K562 (cell line): ENCODE data around the gene ARHGAP22. TPM values are rescaled to one million over a fixed set of nuclear protein-coding genes. Genes with fewer than 3 reads are reported as not detected.

Experiments used
- ATF7 ChIP-seq: fragments of 450-650 bp; IDR thresholded peaks from 2 replicates; pipeline ENCODE4 v1.7.1; 2014; ENCODE audit warnings: mild to moderate bottlenecking, moderate library complexity
- CBX2 ChIP-seq: fragments of 200-600 bp; sonication (generic); IDR thresholded peaks from one replicate; pipeline ENCODE4 v1.6.1; 2012; ENCODE audit warnings: mild to moderate bottlenecking, low read length, inconsistent platforms; ENCODE audit not compliant: insufficient read depth, poor library complexity, severe bottlenecking
- CEBPB ChIP-seq: fragments of 450-650 bp; IDR thresholded peaks from 2 replicates; pipeline ENCODE4 v1.6.1; 2016; ENCODE audit warnings: missing genetic modification characterization, missing compliant biosample characterization
- FOXJ3 ChIP-seq: sonication (generic); formaldehyde crosslinking; IDR thresholded peaks from 2 replicates; pipeline ENCODE4 v1.4.0; 2020; ENCODE audit warnings: mild to moderate bottlenecking, missing genetic modification reagents
- GATAD2B ChIP-seq: fragments of 450-650 bp; IDR thresholded peaks from 2 replicates; pipeline ENCODE4 v1.6.1; 2017; ENCODE audit warnings: mild to moderate bottlenecking, borderline replicate concordance
- NBN ChIP-seq: fragments of 450-650 bp; IDR thresholded peaks from 2 replicates; pipeline ENCODE4 v1.6.1; 2016; ENCODE audit warnings: low read depth, mild to moderate bottlenecking
- PTTG1 ChIP-seq: fragments of 450-650 bp; IDR thresholded peaks from 2 replicates; pipeline ENCODE4 v1.6.1; 2016; ENCODE audit warnings: low read depth, mild to moderate bottlenecking, missing genetic modification characterization, missing compliant biosample characterization
- RAD21 ChIP-seq, 2 experiments: fragments of 250-450 bp in 1 of 2; fragments of 450-650 bp in 1 of 2; sonication (Bioruptor Pico) in 1 of 2; formaldehyde crosslinking in 1 of 2; IDR thresholded peaks in 1 of 2; conservative IDR thresholded peaks in 1 of 2; 2 replicates each; pipeline versions ENCODE4 v1.4.0 to v1.8.0; 2020 to 2022; ENCODE audit warnings: mild to moderate bottlenecking in 2 of 2, moderate library complexity in 1 of 2
- SMARCA5 ChIP-seq: fragments of 450-650 bp; IDR thresholded peaks from 2 replicates; pipeline ENCODE4 v1.6.1; 2016
- polyA plus RNA-seq, 8 experiments: library from polyadenylated mRNA; depleted of rRNA in 4 of 8; stranded (reverse) in 5 of 8; unstranded in 3 of 8; fragments of >200 nt; fragmentation: Nextera tagmentation in 2 of 8; fragmentation: Illumina TruSeq in 1 of 8; extraction: Ambion mirVana in 2 of 8; extraction: Trizol in 1 of 8; gene quantifications; 2 replicates each; pipeline versions ENCODE4 v1.2.1 to v1.2.3, GENCODE V29; 2011 to 2014; ENCODE audit warnings: inconsistent platforms in 1 of 8, missing spikeins in 1 of 8
- total RNA-seq, 7 experiments: library from RNA; depleted of rRNA in 6 of 7; stranded (reverse); fragments of >200 nt in 6 of 7; fragmentation: Illumina TruSeq in 2 of 7; extraction: Trizol in 2 of 7; gene quantifications; 2 replicates each; pipeline versions ENCODE4 v1.2.1 to v1.2.3, GENCODE V29; 2011 to 2021; ENCODE audit warnings: low replicate concordance in 1 of 7
- TF ChIP-seq, protein P1 (sequence below): fragments of 450-650 bp; IDR thresholded peaks from 2 replicates; pipeline ENCODE4 v1.6.1; 2018; ENCODE audit not compliant: partially characterized antibody
- TF ChIP-seq, protein P2 (sequence below): fragments of 250-450 bp; sonication (Bioruptor Pico); IDR thresholded peaks from 2 replicates; pipeline ENCODE4 v1.4.0; 2020
- TF ChIP-seq, protein P3 (sequence below): sonication (generic); formaldehyde crosslinking; IDR thresholded peaks from 2 replicates; pipeline ENCODE4 v1.9.0; 2022; ENCODE audit warnings: mild to moderate bottlenecking, missing genetic modification reagents
- TF ChIP-seq, protein P4 (sequence below): fragments of 250-450 bp; sonication (Bioruptor Pico); IDR thresholded peaks from 2 replicates; pipeline ENCODE4 v1.5.0; 2020; ENCODE audit warnings: mild to moderate bottlenecking, borderline replicate concordance
- TF ChIP-seq, protein P5 (sequence below): fragments of 250-450 bp; sonication (Bioruptor Pico); IDR thresholded peaks from 2 replicates; pipeline ENCODE4 v1.8.0; 2021; ENCODE audit warnings: mild to moderate bottlenecking, moderate library complexity
- TF ChIP-seq, protein P6 (sequence below): sonication (generic); formaldehyde crosslinking; IDR thresholded peaks from 2 replicates; pipeline ENCODE4 v1.8.0; 2022; ENCODE audit warnings: mild to moderate bottlenecking, missing genetic modification reagents

Gene ARHGAP22
- total and polyA plus RNA-seq, 9 of the 15 experiments (the other 6 are each of a cell fraction or from before 2014, with no cell fraction given) = 1.3 to 28.1 (median 12.7) TPM

DNA sequence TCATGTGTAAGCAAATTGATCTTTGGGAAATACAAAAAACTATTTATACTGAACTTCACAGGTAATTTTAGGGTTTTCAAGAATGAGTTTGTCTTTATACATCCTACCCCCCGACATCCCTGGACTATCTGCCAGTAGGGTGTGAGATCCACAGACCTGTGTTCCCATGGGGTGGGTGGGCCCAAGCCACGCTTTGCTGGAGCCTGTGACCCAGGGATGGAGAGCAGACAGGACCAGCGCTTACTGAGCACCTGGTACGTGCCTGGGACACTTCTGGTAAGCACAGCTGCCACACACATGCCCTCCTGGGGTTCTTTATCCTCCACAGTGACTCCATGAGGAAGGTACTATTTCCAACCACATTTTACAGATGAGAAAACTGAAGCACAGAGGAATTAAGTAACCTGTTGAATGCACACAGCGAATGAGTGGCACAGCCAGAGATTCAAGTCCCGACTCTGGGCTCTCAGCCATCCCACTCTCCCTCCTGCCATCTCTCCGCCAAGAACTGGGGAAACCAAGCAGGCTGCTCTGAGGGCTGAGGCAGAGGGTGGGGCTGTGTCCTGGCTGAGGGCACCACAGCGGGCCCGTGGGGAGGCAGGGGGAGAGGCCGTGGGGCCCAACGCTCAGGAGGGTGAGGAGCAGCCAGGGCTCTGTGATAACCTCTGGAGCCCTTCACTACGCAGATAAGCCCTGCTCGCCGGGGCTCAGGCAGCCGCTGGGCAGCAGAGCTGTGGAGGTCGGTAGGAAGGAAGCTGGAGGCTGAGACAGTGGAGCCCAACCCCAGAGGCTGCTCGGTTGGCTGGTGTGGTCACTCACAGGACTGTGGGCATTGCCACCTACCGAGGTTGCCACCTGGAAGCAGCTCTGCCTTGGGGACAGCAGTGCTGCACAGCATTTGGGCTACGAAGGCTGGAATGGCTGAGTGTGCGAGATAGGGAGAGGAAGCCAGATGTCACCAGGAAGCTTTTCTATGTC lies 124.2 kb downstream of the ARHGAP22 start (continued):
- TF ChIP-seq FOXJ3 (CRISPR knock-in tag) = no peak
- no peak for TF ChIP-seq RAD21 (CRISPR knock-in tag; conservative IDR thresholded peaks at IDR 0.05 in 1 of 2, IDR thresholded peaks at IDR 0.05 in 1 of 2)
- TF ChIP-seq ATF7 = no peak
- TF ChIP-seq, protein P1, sequence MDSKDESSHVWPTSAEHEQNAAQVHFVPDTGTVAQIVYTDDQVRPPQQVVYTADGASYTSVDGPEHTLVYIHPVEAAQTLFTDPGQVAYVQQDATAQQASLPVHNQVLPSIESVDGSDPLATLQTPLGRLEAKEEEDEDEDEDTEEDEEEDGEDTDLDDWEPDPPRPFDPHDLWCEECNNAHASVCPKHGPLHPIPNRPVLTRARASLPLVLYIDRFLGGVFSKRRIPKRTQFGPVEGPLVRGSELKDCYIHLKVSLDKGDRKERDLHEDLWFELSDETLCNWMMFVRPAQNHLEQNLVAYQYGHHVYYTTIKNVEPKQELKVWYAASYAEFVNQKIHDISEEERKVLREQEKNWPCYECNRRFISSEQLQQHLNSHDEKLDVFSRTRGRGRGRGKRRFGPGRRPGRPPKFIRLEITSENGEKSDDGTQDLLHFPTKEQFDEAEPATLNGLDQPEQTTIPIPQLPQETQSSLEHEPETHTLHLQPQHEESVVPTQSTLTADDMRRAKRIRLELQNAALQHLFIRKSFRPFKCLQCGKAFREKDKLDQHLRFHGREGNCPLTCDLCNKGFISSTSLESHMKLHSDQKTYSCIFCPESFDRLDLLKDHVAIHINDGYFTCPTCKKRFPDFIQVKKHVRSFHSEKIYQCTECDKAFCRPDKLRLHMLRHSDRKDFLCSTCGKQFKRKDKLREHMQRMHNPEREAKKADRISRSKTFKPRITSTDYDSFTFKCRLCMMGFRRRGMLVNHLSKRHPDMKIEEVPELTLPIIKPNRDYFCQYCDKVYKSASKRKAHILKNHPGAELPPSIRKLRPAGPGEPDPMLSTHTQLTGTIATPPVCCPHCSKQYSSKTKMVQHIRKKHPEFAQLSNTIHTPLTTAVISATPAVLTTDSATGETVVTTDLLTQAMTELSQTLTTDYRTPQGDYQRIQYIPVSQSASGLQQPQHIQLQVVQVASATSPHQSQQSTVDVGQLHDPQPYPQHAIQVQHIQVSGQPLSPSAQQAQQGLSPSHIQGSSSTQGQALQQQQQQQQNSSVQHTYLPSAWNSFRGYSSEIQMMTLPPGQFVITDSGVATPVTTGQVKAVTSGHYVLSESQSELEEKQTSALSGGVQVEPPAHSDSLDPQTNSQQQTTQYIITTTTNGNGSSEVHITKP = peak; percentile 3
- TF ChIP-seq, protein P2, sequence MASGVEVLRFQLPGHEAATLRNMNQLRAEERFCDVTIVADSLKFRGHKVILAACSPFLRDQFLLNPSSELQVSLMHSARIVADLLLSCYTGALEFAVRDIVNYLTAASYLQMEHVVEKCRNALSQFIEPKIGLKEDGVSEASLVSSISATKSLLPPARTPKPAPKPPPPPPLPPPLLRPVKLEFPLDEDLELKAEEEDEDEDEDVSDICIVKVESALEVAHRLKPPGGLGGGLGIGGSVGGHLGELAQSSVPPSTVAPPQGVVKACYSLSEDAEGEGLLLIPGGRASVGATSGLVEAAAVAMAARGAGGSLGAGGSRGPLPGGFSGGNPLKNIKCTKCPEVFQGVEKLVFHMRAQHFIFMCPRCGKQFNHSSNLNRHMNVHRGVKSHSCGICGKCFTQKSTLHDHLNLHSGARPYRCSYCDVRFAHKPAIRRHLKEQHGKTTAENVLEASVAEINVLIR = no peak
- no peak for TF ChIP-seq PTTG1
- TF ChIP-seq, protein P3, sequence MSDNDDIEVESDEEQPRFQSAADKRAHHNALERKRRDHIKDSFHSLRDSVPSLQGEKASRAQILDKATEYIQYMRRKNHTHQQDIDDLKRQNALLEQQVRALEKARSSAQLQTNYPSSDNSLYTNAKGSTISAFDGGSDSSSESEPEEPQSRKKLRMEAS (CRISPR knock-in tag) = peak; percentile 41; the same call in 1 of the 2 replicates
- TF ChIP-seq SMARCA5 = no peak
- peak; percentile 77; the same call in 1 of the 2 replicates for TF ChIP-seq GATAD2B
- TF ChIP-seq, protein P4, sequence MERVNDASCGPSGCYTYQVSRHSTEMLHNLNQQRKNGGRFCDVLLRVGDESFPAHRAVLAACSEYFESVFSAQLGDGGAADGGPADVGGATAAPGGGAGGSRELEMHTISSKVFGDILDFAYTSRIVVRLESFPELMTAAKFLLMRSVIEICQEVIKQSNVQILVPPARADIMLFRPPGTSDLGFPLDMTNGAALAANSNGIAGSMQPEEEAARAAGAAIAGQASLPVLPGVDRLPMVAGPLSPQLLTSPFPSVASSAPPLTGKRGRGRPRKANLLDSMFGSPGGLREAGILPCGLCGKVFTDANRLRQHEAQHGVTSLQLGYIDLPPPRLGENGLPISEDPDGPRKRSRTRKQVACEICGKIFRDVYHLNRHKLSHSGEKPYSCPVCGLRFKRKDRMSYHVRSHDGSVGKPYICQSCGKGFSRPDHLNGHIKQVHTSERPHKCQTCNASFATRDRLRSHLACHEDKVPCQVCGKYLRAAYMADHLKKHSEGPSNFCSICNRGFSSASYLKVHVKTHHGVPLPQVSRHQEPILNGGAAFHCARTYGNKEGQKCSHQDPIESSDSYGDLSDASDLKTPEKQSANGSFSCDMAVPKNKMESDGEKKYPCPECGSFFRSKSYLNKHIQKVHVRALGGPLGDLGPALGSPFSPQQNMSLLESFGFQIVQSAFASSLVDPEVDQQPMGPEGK (CRISPR knock-in tag) = no peak
- no peak for TF ChIP-seq CEBPB
- TF ChIP-seq, protein P5, sequence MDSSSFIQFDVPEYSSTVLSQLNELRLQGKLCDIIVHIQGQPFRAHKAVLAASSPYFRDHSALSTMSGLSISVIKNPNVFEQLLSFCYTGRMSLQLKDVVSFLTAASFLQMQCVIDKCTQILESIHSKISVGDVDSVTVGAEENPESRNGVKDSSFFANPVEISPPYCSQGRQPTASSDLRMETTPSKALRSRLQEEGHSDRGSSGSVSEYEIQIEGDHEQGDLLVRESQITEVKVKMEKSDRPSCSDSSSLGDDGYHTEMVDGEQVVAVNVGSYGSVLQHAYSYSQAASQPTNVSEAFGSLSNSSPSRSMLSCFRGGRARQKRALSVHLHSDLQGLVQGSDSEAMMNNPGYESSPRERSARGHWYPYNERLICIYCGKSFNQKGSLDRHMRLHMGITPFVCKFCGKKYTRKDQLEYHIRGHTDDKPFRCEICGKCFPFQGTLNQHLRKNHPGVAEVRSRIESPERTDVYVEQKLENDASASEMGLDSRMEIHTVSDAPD (CRISPR knock-in tag) = no peak
- TF ChIP-seq NBN = no peak
- no peak for TF ChIP-seq CBX2
- TF ChIP-seq, protein P6, sequence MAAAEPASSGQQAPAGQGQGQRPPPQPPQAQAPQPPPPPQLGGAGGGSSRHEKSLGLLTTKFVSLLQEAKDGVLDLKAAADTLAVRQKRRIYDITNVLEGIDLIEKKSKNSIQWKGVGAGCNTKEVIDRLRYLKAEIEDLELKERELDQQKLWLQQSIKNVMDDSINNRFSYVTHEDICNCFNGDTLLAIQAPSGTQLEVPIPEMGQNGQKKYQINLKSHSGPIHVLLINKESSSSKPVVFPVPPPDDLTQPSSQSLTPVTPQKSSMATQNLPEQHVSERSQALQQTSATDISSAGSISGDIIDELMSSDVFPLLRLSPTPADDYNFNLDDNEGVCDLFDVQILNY (CRISPR knock-in tag) = no peak
